ENCODE results near the gene GPR31. TPM values are rescaled to one million over a fixed set of nuclear protein-coding genes. Genes with fewer than 3 reads are reported as not detected.

Gene GPR31
- polyA plus RNA-seq, 2 of the 4 experiments (the other 2 are of a cell fraction): not detected

GRCh38 chr6:167129159-167129558, 28.6 kb downstream of the GPR31 start:
- no peaks in the 10 kb centered on the region for H3K9me3 ChIP-seq
- H3K4me2 ChIP-seq: no peak overlapping the region
- WGBS (ENCODE audit: missing lambda C conversion rate): 47% methylated on average over 6 of the region's 6 CpGs
- DNase-seq (ENCODE audit: low read depth in 1 of 2, low spot score in 1 of 2) (no peak), FAIRE-seq (no peak), ATAC-seq (no peak)
- H3K4me1 ChIP-seq: no peaks in the 10 kb centered on the region
- no peak overlapping the region for H3K27ac ChIP-seq
- POLR2A ChIA-PET: no interaction called here
- H3K4me3 ChIP-seq: no peak overlapping the region
- CTCF ChIA-PET: interaction anchor here (1.0 kb wide), 1 partner anchor 9 kb away, joined by 4 read pairs; no protein-coding TSS in a partner anchor
- no peak for TF ChIP-seq ZNF302 (CRISPR knock-in tag; IDR thresholded peaks at IDR 0.05)
- TF ChIP-seq HDAC2 (IDR thresholded peaks at IDR 0.05): no peak

GRCh38 chr6:167127785-167128531, 29.8 kb downstream of the GPR31 start:
- Histone ChIP-seq H3K4me3 (no peak overlapping the region), H3K4me1 (no peaks in the 10 kb centered on the region), H3K4me2 (no peak overlapping the region), H3K27ac (no peak overlapping the region), H3K9me3 (no peaks in the 10 kb centered on the region)
- TF ChIP-seq RNF2 (IDR thresholded peaks at IDR 0.05; ENCODE audit: borderline replicate concordance, low read depth): no peak
- FAIRE-seq (no peak), DNase-seq (ENCODE audit: low read depth in 1 of 2, low spot score in 1 of 2) (no peak), ATAC-seq (no peak)
- ChIA-PET POLR2A (no interaction called here), CTCF (no interaction called here)
- 53% methylated on average over 11 of the region's 14 CpGs for WGBS (ENCODE audit: missing lambda C conversion rate)

- H3K4me1 ChIP-seq: no peaks in the 10 kb centered on the region
- no peak overlapping the region for H3K4me2 ChIP-seq
- no peak for DNase-seq (ENCODE audit: low read depth in 1 of 2, low spot score in 1 of 2)
- H3K9me3 ChIP-seq: no peaks in the 10 kb centered on the region
- no peak overlapping the region for H3K27ac ChIP-seq
- no peak overlapping the region for H3K4me3 ChIP-seq
- TF ChIP-seq POLR2AphosphoS2 (conservative IDR thresholded peaks at IDR 0.05; ENCODE audit: low read length) (no peak), TP53 (CRISPR knock-in tag; IDR thresholded peaks at IDR 0.05) (no peak), NFE2L2 (conservative IDR thresholded peaks at IDR 0.05; ENCODE audit: low read length) (no peak), CHD4 (IDR thresholded peaks at IDR 0.05; ENCODE audit: borderline replicate concordance) (no peak), RFX5 (IDR thresholded peaks at IDR 0.05) (no peak), TFCP2L1 (CRISPR knock-in tag; IDR thresholded peaks at IDR 0.05) (no peak), CEBPB (IDR thresholded peaks at IDR 0.05) (no peak), HDAC2 (IDR thresholded peaks at IDR 0.05) (no peak), ESRRA (IDR thresholded peaks at IDR 0.05; ENCODE audit: borderline replicate concordance, low read length) (no peak), RARB (CRISPR knock-in tag; IDR thresholded peaks at IDR 0.05) (no peak), HEYL (CRISPR knock-in tag; IDR thresholded peaks at IDR 0.05) (no peak)
- ChIA-PET CTCF (no interaction called here), POLR2A (no interaction called here)
- WGBS (ENCODE audit: missing lambda C conversion rate): 50% methylated on average over 3 of the region's 3 CpGs
- no peak for FAIRE-seq
- ATAC-seq: no peak
These were observed 31.9 kb downstream of the GPR31 start for GRCh38 chr6:167125855-167126349.

GRCh38 chr6:167125410-167125809, 32.4 kb downstream of the GPR31 start:
- ChIA-PET POLR2A (no interaction called here), CTCF (no interaction called here)
- Histone ChIP-seq H3K4me1 (no peaks in the 10 kb centered on the region), H3K9me3 (no peaks in the 10 kb centered on the region), H3K27ac (no peak overlapping the region), H3K4me3 (no peak overlapping the region), H3K4me2 (no peak overlapping the region)
- no peak for FAIRE-seq
- whole genome bisulfite sequencing (ENCODE audit: missing lambda C conversion rate): 16% methylated on average over 3 of the region's 4 CpGs
- DNase-seq (ENCODE audit: low read depth in 1 of 2, low spot score in 1 of 2): no peak
- TF ChIP-seq HMGXB4 (CRISPR knock-in tag; IDR thresholded peaks at IDR 0.05; ENCODE audit: borderline replicate concordance): no peak
- TF ChIP-seq NFE2L2 (conservative IDR thresholded peaks at IDR 0.05; ENCODE audit: low read length): no peak
- TF ChIP-seq PBX3 (IDR thresholded peaks at IDR 0.05): no peak
- TF ChIP-seq ZSCAN20 (CRISPR knock-in tag; IDR thresholded peaks at IDR 0.05): no peak
- TF ChIP-seq FOSB (CRISPR knock-in tag; IDR thresholded peaks at IDR 0.05): no peak
- TF ChIP-seq ATOH8 (CRISPR knock-in tag; IDR thresholded peaks at IDR 0.05; ENCODE audit: low read depth): no peak
- no peak for TF ChIP-seq ESRRA (IDR thresholded peaks at IDR 0.05; ENCODE audit: borderline replicate concordance, low read length)
- TF ChIP-seq HOXA7 (CRISPR knock-in tag; IDR thresholded peaks at IDR 0.05): no peak
- no peak for TF ChIP-seq E2F6 (IDR thresholded peaks at IDR 0.05; ENCODE audit: borderline replicate concordance, low read depth)
- no peak for TF ChIP-seq HES2 (IDR thresholded peaks at IDR 0.05)
- no peak for TF ChIP-seq CHD4 (IDR thresholded peaks at IDR 0.05; ENCODE audit: borderline replicate concordance)
- TF ChIP-seq BCL3 (IDR thresholded peaks at IDR 0.05): no peak
- TF ChIP-seq RARB (CRISPR knock-in tag; IDR thresholded peaks at IDR 0.05): no peak
- no peak for TF ChIP-seq CBX2 (IDR thresholded peaks at IDR 0.05; ENCODE audit: borderline replicate concordance, low read depth)
- no peak for ATAC-seq

All from A549 (cell line).